Muscle layer of duodenum (tissue), 2 donors: Measurements from ENCODE around the gene CCR5AS.

Experiments used
- H3K27ac ChIP-seq: one replicate; pipeline ENCODE4 v1.7.0; 2013; ENCODE audit warnings: mild to moderate bottlenecking, low read length
- H3K27me3 ChIP-seq: one replicate; pipeline ENCODE4 v1.7.0; 2013; ENCODE audit warnings: low read depth, mild to moderate bottlenecking, control low read depth, low read length
- H3K36me3 ChIP-seq, 2 donors: one replicate each; pipeline ENCODE4 v1.7.0; 2013; ENCODE audit warnings: low read length in 2 of 2, control low read depth in 1 of 2, mild to moderate bottlenecking in 1 of 2; ENCODE audit not compliant: insufficient read depth in 2 of 2, control insufficient read depth in 1 of 2
- H3K4me1 ChIP-seq, 2 donors: one replicate each; pipeline ENCODE4 v1.7.0; 2013; ENCODE audit warnings: low read length in 2 of 2, mild to moderate bottlenecking in 2 of 2, control low read depth in 1 of 2, moderate library complexity in 1 of 2; ENCODE audit not compliant: insufficient read depth in 2 of 2, control insufficient read depth in 1 of 2
- H3K4me3 ChIP-seq, 2 donors: one replicate each; pipeline ENCODE4 v1.7.0; 2013; ENCODE audit warnings: low read length in 2 of 2, low read depth in 1 of 2, mild to moderate bottlenecking in 1 of 2
- H3K9me3 ChIP-seq, 2 donors: one replicate each; pipeline ENCODE4 v1.7.0; 2013; ENCODE audit warnings: low read length in 2 of 2, control low read depth in 1 of 2, mild to moderate bottlenecking in 1 of 2; ENCODE audit not compliant: control insufficient read depth in 1 of 2
- donor health status: healthy.

Gene CCR5AS

DNA sequence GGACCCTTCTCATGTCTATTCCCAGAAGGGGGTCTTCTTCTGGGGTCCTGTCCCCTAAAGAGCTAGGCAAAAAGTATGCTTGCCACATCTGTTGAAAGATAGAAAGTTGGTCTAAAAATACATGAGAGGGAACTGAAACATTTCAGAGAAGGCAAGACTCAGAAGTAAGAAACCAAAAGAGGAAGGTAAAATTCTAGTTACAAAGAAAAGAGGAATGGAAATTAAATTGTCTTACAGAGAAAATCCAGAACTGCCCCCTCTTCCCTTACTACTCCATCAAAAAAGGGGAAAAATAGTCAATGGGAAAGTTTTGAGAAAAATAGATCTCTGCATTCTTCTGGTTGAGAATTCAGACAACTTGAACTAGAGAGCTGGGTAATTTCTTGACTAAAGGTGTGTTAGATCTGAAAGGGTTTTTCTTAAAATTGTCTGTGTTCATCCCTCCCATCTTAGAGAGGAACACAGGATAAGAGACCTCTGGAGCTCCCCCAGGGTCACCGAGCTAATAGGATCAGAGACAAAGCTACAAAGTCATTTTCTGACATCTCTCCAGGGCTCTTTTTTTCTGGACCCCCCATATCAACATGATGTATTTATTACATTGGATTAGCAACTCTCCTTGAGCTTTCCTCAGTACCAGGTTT, 85.3 kb downstream of the CCR5AS start:
- Histone ChIP-seq H3K4me1 (no peaks in the 10 kb centered on the region), H3K27me3 (no peaks in the 10 kb centered on the region), H3K36me3 (no peaks in the 10 kb centered on the region), H3K9me3 (no peaks in the 10 kb centered on the region), H3K4me3 (no peak overlapping the region), H3K27ac (no peak overlapping the region)

- Histone ChIP-seq H3K4me1 (no peaks in the 10 kb centered on the region), H3K36me3 (no peaks in the 10 kb centered on the region), H3K4me3 (no peak overlapping the region), H3K9me3 (no peaks in the 10 kb centered on the region), H3K27me3 (no peaks in the 10 kb centered on the region), H3K27ac (no peak overlapping the region)
These were observed 88.5 kb downstream of the CCR5AS start for GRCh38 chr3:46318207-46318927.

DNA sequence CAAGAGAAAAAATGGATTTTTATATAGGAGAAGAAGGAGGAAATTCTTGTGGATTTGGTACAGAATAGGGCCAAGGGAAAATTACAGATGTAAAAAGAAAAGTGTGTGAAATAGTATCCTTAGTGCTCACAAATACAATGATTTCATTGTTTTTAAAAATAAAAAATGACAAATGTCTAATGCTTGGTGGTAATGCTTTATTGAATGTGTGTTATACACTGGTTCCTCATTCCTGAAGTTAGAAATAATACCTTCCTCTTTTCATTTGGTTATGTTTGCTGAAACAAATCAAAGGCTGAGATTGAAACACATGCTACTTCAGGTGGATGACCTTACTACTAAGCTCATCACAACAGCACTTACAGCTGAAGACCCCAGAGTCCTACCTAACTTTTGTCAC, 90.7 kb downstream of the CCR5AS start:
- H3K27ac ChIP-seq = no peak overlapping the region
- H3K4me1 ChIP-seq = no peaks in the 10 kb centered on the region
- H3K9me3 ChIP-seq = no peaks in the 10 kb centered on the region
- no peak overlapping the region for H3K4me3 ChIP-seq
- H3K27me3 ChIP-seq = no peaks in the 10 kb centered on the region
- no peaks in the 10 kb centered on the region for H3K36me3 ChIP-seq

GRCh38 chr3:46314517-46314916, 92.3 kb downstream of the CCR5AS start:
- Histone ChIP-seq H3K36me3 (no peaks in the 10 kb centered on the region), H3K27me3 (no peaks in the 10 kb centered on the region), H3K4me3 (no peak overlapping the region), H3K4me1 (no peaks in the 10 kb centered on the region), H3K27ac (no peak overlapping the region), H3K9me3 (no peaks in the 10 kb centered on the region)
